HPDE6-E6E7 (cell line): ENCODE results near the gene SATB2.

Experiments
- DNase-seq: peaks from one replicate; pipeline ENCODE4 v3.0.0; 2011; ENCODE audit warnings: missing footprints; ENCODE audit errors: extremely low spot score

The SATB2 gene

DNA sequence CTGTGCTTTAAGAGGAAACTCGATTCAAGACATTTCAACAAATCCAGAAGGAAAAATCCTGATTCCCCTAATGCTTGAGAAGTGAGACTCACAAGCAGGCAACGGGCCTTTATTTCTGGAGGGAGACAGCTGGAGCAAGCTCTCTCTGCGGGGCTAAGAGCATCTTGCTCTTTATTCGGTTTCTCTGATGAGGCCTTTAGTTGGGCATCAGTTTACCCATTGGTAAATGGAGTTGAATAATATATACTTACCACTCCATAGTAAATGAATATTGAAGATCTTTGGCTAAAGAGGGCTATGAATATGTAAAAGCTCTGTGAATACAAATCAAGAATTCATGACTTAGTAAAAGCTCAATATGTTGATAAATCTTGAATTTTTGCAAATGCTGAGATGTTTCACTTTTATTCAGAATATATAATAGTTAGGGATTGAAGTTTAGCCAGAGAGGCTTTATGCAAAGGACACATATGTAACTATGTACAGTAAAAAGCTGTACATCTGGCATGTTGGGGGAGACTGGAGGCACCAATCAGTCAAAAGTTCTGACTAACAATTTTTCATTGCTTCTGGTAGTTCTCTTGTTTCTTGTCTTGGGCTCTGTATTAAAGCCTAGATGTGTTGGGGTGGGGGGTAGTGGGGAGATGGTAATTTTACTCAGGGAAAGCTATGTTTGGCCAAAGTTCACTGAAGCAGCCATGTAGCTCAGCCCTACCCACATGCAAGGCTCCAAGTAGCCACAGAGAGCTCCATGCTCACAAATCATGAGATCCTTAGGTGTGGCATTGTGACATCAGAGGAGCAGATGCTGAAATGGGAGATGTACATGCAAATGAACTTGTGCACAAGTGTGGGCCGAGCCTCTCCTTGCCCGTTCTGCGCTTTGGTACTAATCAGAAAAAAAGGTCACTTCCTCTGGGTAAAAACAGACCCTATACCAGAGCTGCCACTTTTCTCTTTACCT, 200.2 kb downstream of the SATB2 start:
- DNase-seq, result no peak

DNA sequence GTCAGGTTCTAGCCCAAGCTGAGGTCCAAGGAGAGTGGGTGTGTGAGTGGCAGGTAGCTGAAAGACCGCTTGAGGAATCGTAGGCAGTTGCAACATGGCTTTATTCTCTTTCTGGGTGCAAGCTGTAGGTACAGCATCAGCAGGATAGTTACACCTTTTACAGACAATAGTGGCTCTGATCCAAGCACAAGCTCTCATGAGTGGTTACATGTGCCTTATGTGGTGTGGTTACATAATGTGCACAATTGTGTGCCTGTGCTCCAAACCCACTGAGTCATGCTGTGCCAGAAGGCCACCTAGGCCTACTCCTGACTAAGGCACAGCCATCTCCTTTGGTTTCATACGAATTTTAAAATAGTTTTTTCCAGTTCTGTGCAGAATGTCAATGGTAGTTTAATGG, 227.6 kb downstream of the SATB2 start:
- no peak for DNase-seq

DNA sequence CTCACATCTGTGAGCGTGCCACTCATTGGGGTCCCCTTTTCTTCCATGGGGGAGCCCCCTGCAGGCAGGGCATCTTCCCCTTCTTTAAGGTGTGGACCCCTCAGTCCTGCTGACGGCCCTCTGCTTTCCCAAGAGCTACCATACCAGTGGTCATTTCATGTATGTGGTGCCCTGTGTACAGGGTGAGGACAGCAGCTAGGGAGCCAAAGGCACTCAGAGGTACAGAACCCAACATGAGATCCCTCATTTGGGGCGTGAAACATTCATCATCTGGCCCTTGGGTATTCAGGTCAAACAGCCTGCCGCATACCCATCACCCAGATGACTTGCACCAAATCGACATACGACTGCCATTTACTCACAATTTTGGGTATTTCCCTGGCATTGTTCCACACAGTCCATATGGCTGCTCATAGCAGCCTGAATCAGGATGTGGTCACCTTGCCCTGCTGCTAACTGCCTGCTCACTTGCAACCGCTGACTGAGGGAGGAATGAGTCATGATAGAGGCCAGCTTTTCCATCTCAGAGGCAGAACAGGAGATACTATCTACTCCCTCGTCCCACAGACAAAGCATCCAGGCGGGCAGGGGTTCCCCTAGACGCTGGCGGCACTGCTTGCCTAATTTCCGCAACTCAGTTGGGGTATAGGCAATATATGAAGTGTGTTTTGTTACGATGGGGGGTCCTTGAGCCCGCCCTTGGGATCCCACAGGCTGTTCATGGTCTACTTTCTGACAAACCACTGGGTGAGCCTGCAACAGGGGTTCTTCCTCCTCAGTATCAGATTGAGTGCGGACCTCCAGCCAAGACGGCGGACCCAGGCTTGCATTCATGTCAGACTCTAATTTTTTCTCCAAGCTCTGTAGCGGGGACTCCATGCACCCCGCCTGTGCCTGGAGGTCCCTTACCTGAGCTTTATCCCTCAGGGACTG, 228.6 kb downstream of the SATB2 start:
- peak; percentile 86 for DNase-seq

DNA sequence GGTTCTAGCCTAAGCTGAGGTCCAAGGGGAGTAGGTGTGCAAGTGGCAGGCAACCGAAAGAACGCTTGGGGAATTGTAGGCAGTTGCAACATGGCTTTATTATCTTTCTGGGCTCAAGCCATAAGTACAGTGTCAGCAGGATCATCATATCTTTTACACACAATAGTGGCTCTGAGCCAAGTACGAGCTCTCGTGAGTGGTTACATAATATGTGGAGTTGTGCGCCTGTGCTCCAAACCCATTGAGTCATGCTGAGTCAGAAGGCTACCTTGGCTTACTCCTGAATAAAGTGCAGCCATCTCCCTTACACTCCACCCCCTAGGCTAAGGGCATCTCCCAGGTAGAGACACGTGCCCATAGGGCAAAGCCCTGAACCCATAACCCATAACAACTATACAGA, 233.9 kb downstream of the SATB2 start:
- peak; percentile 91 for DNase-seq

DNA sequence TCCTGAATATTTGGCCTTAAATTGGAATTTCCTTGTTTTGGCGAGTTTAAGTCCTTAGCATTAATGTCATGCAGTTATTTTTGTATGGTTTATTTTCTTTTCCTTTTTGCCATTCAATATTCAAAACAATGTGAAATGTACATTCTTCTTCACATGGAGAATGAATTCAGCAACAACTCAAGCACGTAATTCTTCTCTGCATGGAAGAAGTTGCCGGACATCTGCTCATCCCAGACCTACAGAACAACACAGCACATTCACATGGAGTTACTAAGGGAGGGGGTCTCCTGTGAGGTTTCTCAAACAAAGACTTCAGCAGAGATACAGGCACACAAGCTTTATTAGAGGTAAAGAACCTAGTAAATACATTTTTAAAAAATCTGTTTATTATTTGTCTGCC, 236.8 kb downstream of the SATB2 start:
- DNase-seq, result no peak

DNA sequence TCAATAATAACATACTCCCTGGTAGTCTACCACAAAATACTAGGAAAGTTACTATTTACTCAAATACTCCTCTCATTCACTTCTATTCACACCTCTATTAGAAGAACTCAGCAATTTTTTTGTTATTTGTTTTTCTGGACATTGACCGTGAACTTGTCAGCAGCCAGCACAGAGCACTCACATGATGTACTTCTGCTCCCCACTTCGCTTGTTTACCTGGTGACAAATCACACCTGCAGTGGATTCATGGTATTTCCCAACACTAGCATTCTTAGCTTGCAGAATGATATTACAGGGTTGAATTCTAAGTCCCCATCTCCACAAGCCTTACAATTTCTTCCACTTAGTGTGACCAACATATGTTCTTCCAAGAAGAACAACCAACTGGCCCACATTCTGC, 238.2 kb downstream of the SATB2 start:
- DNase-seq, result no peak
